Measurements from ENCODE around the gene DOK6. TPM values are rescaled to one million over a fixed set of nuclear protein-coding genes. Genes with fewer than 3 reads are reported as not detected.

The DOK6 gene
- total RNA-seq, 1 donor from 2014 or later = 0.43 TPM

GRCh38 chr18:69616114-69616513, 215.4 kb downstream of the DOK6 start:
- Histone ChIP-seq H4K20me1 (ENCODE audit: low read depth) (no peaks in the 10 kb centered on the region), H3K4me3 (no peak overlapping the region), H3K27ac (no peak overlapping the region), H3K36me3 (no peaks in the 10 kb centered on the region), H3K9me3 (ENCODE audit: low read depth) (no peaks in the 10 kb centered on the region), H2AFZ (replicated peaks) (no peak overlapping the region), H3K79me2 (ENCODE audit: low read depth) (no peaks in the 10 kb centered on the region), H3K27me3 (no peaks in the 10 kb centered on the region), H3K9ac (no peak overlapping the region), H3K4me2 (no peak overlapping the region), H3F3A (ENCODE audit: low read depth) (no peaks in the 10 kb centered on the region), H3K4me1 (no peaks in the 10 kb centered on the region)
- Mint-ChIP-seq H3K27me3 (ENCODE audit: insufficient read depth, low read depth) (no peaks in the 10 kb centered on the region), H3K4me3 (no peak overlapping the region), H3K4me1 (no peaks in the 10 kb centered on the region), H3K9me3 (no peaks in the 10 kb centered on the region), H3K27ac (no peak overlapping the region), H3K36me3 (no peaks in the 10 kb centered on the region)
- DNase-seq (ENCODE audit: low spot score) = no peak
- TF ChIP-seq, protein P1, sequence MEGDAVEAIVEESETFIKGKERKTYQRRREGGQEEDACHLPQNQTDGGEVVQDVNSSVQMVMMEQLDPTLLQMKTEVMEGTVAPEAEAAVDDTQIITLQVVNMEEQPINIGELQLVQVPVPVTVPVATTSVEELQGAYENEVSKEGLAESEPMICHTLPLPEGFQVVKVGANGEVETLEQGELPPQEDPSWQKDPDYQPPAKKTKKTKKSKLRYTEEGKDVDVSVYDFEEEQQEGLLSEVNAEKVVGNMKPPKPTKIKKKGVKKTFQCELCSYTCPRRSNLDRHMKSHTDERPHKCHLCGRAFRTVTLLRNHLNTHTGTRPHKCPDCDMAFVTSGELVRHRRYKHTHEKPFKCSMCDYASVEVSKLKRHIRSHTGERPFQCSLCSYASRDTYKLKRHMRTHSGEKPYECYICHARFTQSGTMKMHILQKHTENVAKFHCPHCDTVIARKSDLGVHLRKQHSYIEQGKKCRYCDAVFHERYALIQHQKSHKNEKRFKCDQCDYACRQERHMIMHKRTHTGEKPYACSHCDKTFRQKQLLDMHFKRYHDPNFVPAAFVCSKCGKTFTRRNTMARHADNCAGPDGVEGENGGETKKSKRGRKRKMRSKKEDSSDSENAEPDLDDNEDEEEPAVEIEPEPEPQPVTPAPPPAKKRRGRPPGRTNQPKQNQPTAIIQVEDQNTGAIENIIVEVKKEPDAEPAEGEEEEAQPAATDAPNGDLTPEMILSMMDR (IDR thresholded peaks at IDR 0.05) = no peak

- H3K4me3 ChIP-seq = no peak overlapping the region
- no peaks in the 10 kb centered on the region for H4K20me1 ChIP-seq (ENCODE audit: low read depth)
- no peaks in the 10 kb centered on the region for H3K4me1 ChIP-seq
- H2AFZ ChIP-seq (replicated peaks) = no peak overlapping the region
- no peaks in the 10 kb centered on the region for H3K27me3 Mint-ChIP-seq (ENCODE audit: insufficient read depth, low read depth)
- H3K79me2 ChIP-seq (ENCODE audit: low read depth) = no peaks in the 10 kb centered on the region
- H3K27ac Mint-ChIP-seq = no peak overlapping the region
- H3K27ac ChIP-seq = no peak overlapping the region
- no peaks in the 10 kb centered on the region for H3K9me3 ChIP-seq (ENCODE audit: low read depth)
- no peaks in the 10 kb centered on the region for H3F3A ChIP-seq (ENCODE audit: low read depth)
- peaks cover 3% of the 10 kb centered on the region for H3K4me1 Mint-ChIP-seq
- DNase-seq (ENCODE audit: low spot score) = no peak
- TF ChIP-seq, protein P1 (IDR thresholded peaks at IDR 0.05) = no peak
- TF ChIP-seq EZH2 (IDR thresholded peaks at IDR 0.05) = no peak
- no peak for TF ChIP-seq EZH2phosphoT487 (IDR thresholded peaks at IDR 0.05)
- H3K36me3 ChIP-seq = no peaks in the 10 kb centered on the region
- H3K9ac ChIP-seq = no peak overlapping the region
- H3K4me2 ChIP-seq = no peak overlapping the region
- H3K27me3 ChIP-seq = no peaks in the 10 kb centered on the region
- no peaks in the 10 kb centered on the region for H3K9me3 Mint-ChIP-seq
- H3K36me3 Mint-ChIP-seq = no peaks in the 10 kb centered on the region
- no peak overlapping the region for H3K4me3 Mint-ChIP-seq
Measured at GRCh38 chr18:69617408-69617807, 216.7 kb downstream of the DOK6 start.

DNA sequence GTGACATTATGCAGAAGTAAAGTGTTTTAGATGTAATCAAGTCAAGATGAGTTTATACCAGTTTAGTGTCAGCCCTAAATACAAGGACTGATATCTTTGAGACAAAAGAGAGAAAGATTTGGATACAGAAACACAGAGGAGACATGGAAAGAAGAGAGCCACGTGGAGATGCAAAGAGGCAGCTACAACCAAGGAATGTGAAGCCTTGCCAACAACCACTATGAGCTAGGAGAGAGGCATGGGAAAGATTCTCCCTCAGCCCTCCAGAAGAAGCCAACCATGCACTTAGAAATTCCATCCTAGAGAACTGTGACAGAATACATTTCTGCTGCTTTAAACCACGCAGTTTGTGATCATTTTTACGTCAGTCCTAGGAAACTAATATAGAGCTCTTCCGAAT, 217.2 kb downstream of the DOK6 start:
- no peaks in the 10 kb centered on the region for H3F3A ChIP-seq (ENCODE audit: low read depth)
- H3K4me3 ChIP-seq = no peak overlapping the region
- H3K27me3 ChIP-seq = no peaks in the 10 kb centered on the region
- H3K4me2 ChIP-seq = no peak overlapping the region
- H3K9ac ChIP-seq = no peak overlapping the region
- no peaks in the 10 kb centered on the region for H3K9me3 ChIP-seq (ENCODE audit: low read depth)
- peaks cover 3% of the 10 kb centered on the region for H3K4me1 Mint-ChIP-seq
- no peaks in the 10 kb centered on the region for H3K4me1 ChIP-seq
- no peaks in the 10 kb centered on the region for H3K36me3 Mint-ChIP-seq
- H2AFZ ChIP-seq (replicated peaks) = no peak overlapping the region
- H3K79me2 ChIP-seq (ENCODE audit: low read depth) = no peaks in the 10 kb centered on the region
- no peak overlapping the region for H3K4me3 Mint-ChIP-seq
- no peak for DNase-seq (ENCODE audit: low spot score)
- no peaks in the 10 kb centered on the region for H3K9me3 Mint-ChIP-seq
- no peak overlapping the region for H3K27ac Mint-ChIP-seq
- no peaks in the 10 kb centered on the region for H3K27me3 Mint-ChIP-seq (ENCODE audit: insufficient read depth, low read depth)
- H4K20me1 ChIP-seq (ENCODE audit: low read depth) = no peaks in the 10 kb centered on the region
- no peak for TF ChIP-seq EZH2phosphoT487 (IDR thresholded peaks at IDR 0.05)
- no peaks in the 10 kb centered on the region for H3K36me3 ChIP-seq
- H3K27ac ChIP-seq = no peak overlapping the region

GRCh38 chr18:69622184-69622583, 221.5 kb downstream of the DOK6 start:
- Histone ChIP-seq H3K4me3 (no peak overlapping the region), H3K4me1 (no peaks in the 10 kb centered on the region), H3K4me2 (no peak overlapping the region), H3K27me3 (no peaks in the 10 kb centered on the region), H4K20me1 (ENCODE audit: low read depth) (no peaks in the 10 kb centered on the region), H3F3A (ENCODE audit: low read depth) (no peaks in the 10 kb centered on the region), H3K36me3 (no peaks in the 10 kb centered on the region), H2AFZ (replicated peaks) (no peak overlapping the region), H3K27ac (no peak overlapping the region), H3K9me3 (ENCODE audit: low read depth) (no peaks in the 10 kb centered on the region), H3K9ac (no peak overlapping the region), H3K79me2 (ENCODE audit: low read depth) (no peaks in the 10 kb centered on the region)
- peaks cover 3% of the 10 kb centered on the region for H3K4me1 Mint-ChIP-seq
- H3K27me3 Mint-ChIP-seq (ENCODE audit: insufficient read depth, low read depth) = no peaks in the 10 kb centered on the region
- H3K36me3 Mint-ChIP-seq = peaks cover 3% of the 10 kb centered on the region
- DNase-seq (ENCODE audit: low spot score) = no peak
- no peaks in the 10 kb centered on the region for H3K9me3 Mint-ChIP-seq
- no peak for TF ChIP-seq EZH2 (IDR thresholded peaks at IDR 0.05)
- no peak for TF ChIP-seq EZH2phosphoT487 (IDR thresholded peaks at IDR 0.05)
- TF ChIP-seq, protein P1 (IDR thresholded peaks at IDR 0.05) = no peak
- no peak overlapping the region for H3K4me3 Mint-ChIP-seq
- no peak overlapping the region for H3K27ac Mint-ChIP-seq
